ENCODE measurements around the gene UGT8.
"Not testable (repeated sequence)": the region's sequence is repeated elsewhere in the genome, so short reads cannot be mapped to it uniquely, and the experiment has no call there.

The UGT8 gene

GRCh38 chr4:114606245-114606644 is 7.6 kb downstream of the UGT8 start:
- DNase-seq (ENCODE audit: low spot score), result no peak

- no peak for DNase-seq (ENCODE audit: low spot score)
Measured at GRCh38 chr4:114607056-114607455, 8.4 kb downstream of the UGT8 start.

- no peak for DNase-seq (ENCODE audit: low spot score)
Measured at GRCh38 chr4:114613560-114613959, 15.0 kb downstream of the UGT8 start.

- no peak for DNase-seq (ENCODE audit: low spot score)
Measured at GRCh38 chr4:114615435-114615834, 16.8 kb downstream of the UGT8 start.

GRCh38 chr4:114616036-114616435 is 17.4 kb downstream of the UGT8 start:
- DNase-seq (ENCODE audit: low spot score), result not testable (repeated sequence)

- DNase-seq (ENCODE audit: low spot score), result no peak
Measured at GRCh38 chr4:114626196-114626595, 27.6 kb downstream of the UGT8 start.

GRCh38 chr4:114636192-114636935 is 37.8 kb downstream of the UGT8 start:
- peak; percentile 75 for DNase-seq (ENCODE audit: low spot score)

GRCh38 chr4:114642173-114642780 is 43.7 kb downstream of the UGT8 start:
- no peak for DNase-seq (ENCODE audit: low spot score)

GRCh38 chr4:114649908-114650307 is 51.3 kb downstream of the UGT8 start:
- DNase-seq (ENCODE audit: low spot score), result no peak

- no peak for DNase-seq (ENCODE audit: low spot score)
Measured at GRCh38 chr4:114653675-114654074, 55.1 kb downstream of the UGT8 start.

GRCh38 chr4:114654592-114654991 is 56.0 kb downstream of the UGT8 start:
- no peak for DNase-seq (ENCODE audit: low spot score)

GRCh38 chr4:114658179-114658578 is 59.6 kb downstream of the UGT8 start:
- peak; percentile 80 for DNase-seq (ENCODE audit: low spot score)

- peak; percentile 35 for DNase-seq (ENCODE audit: low spot score)
Measured at GRCh38 chr4:114658776-114659175, 60.2 kb downstream of the UGT8 start.

- peak; percentile 96 for DNase-seq (ENCODE audit: low spot score)
Measured at GRCh38 chr4:114659386-114660008, 60.9 kb downstream of the UGT8 start.

GRCh38 chr4:114663083-114663482 is 64.5 kb downstream of the UGT8 start:
- no peak for DNase-seq (ENCODE audit: low spot score)

- no peak for DNase-seq (ENCODE audit: low spot score)
Measured at GRCh38 chr4:114668577-114668976, 70.0 kb downstream of the UGT8 start.

GRCh38 chr4:114670733-114671132 is 72.1 kb downstream of the UGT8 start:
- not testable (repeated sequence) for DNase-seq (ENCODE audit: low spot score)

- DNase-seq (ENCODE audit: low spot score), result no peak
Measured at GRCh38 chr4:114673306-114673705, 74.7 kb downstream of the UGT8 start.

GRCh38 chr4:114674080-114674479 is 75.5 kb downstream of the UGT8 start:
- no peak for DNase-seq (ENCODE audit: low spot score)

GRCh38 chr4:114677346-114677979 is 78.9 kb downstream of the UGT8 start:
- DNase-seq (ENCODE audit: low spot score), result no peak

GRCh38 chr4:114684462-114684861 is 85.9 kb downstream of the UGT8 start:
- DNase-seq (ENCODE audit: low spot score), result no peak

- DNase-seq (ENCODE audit: low spot score), result peak; percentile 38
Measured at GRCh38 chr4:114688059-114688458, 89.5 kb downstream of the UGT8 start.

- no peak for DNase-seq (ENCODE audit: low spot score)
Measured at GRCh38 chr4:114690571-114690970, 92.0 kb downstream of the UGT8 start.
